ENCODE measurements around the gene LLGL1. TPM values are rescaled to one million over a fixed set of nuclear protein-coding genes. Genes with fewer than 3 reads are reported as not detected.

LLGL1 gene
- total RNA-seq, 1 donor from 2014 or later, result 70.5 TPM

- TF ChIP-seq EZH2phosphoT487 (IDR thresholded peaks at IDR 0.05), result no peak
- no peak for TF ChIP-seq CTCF (IDR thresholded peaks at IDR 0.05)
- no peak for TF ChIP-seq EZH2 (IDR thresholded peaks at IDR 0.05)
- Histone ChIP-seq H3K9ac (no peak overlapping the region), H3K27me3 (no peaks in the 10 kb centered on the region), H3F3A (ENCODE audit: low read depth) (peaks cover 17% of the 10 kb centered on the region), H3K36me3 (no peaks in the 10 kb centered on the region), H3K9me3 (ENCODE audit: low read depth) (no peaks in the 10 kb centered on the region), H3K4me3 (no peak overlapping the region), H3K4me2 (no peak overlapping the region), H3K79me2 (ENCODE audit: low read depth) (peaks cover 19% of the 10 kb centered on the region), H3K27ac (no peak overlapping the region), H2AFZ (replicated peaks) (no peak overlapping the region), H4K20me1 (ENCODE audit: low read depth) (peaks cover 42% of the 10 kb centered on the region), H3K4me1 (peaks cover 9% of the 10 kb centered on the region)
- no peak overlapping the region for H3K4me3 Mint-ChIP-seq
- H3K9me3 Mint-ChIP-seq, result no peaks in the 10 kb centered on the region
- DNase-seq (ENCODE audit: low spot score), result no peak
- H3K27me3 Mint-ChIP-seq (ENCODE audit: insufficient read depth, low read depth), result peaks cover 3% of the 10 kb centered on the region
- no peak overlapping the region for H3K27ac Mint-ChIP-seq
- peaks cover 20% of the 10 kb centered on the region for H3K4me1 Mint-ChIP-seq
- H3K36me3 Mint-ChIP-seq, result peaks cover 3% of the 10 kb centered on the region
These were observed 27.9 kb downstream of the LLGL1 start for GRCh38 chr17:18253187-18253884.

GRCh38 chr17:18253947-18254821 is 28.7 kb downstream of the LLGL1 start:
- Histone ChIP-seq H3K9ac (no peak overlapping the region), H3K4me1 (peaks cover 9% of the 10 kb centered on the region), H3F3A (ENCODE audit: low read depth) (peaks cover 15% of the 10 kb centered on the region), H3K79me2 (ENCODE audit: low read depth) (peaks cover 19% of the 10 kb centered on the region), H3K4me2 (no peak overlapping the region), H4K20me1 (ENCODE audit: low read depth) (peaks cover 34% of the 10 kb centered on the region), H3K36me3 (no peaks in the 10 kb centered on the region), H3K4me3 (no peak overlapping the region), H3K27me3 (no peaks in the 10 kb centered on the region), H3K27ac (no peak overlapping the region), H2AFZ (replicated peaks) (no peak overlapping the region), H3K9me3 (ENCODE audit: low read depth) (no peaks in the 10 kb centered on the region)
- Mint-ChIP-seq H3K27me3 (ENCODE audit: insufficient read depth, low read depth) (peaks cover 3% of the 10 kb centered on the region), H3K4me3 (no peak overlapping the region), H3K4me1 (peaks cover 21% of the 10 kb centered on the region), H3K36me3 (peaks cover 3% of the 10 kb centered on the region), H3K27ac (no peak overlapping the region), H3K9me3 (no peaks in the 10 kb centered on the region)
- no peak for DNase-seq (ENCODE audit: low spot score)
- no peak for TF ChIP-seq EZH2 (IDR thresholded peaks at IDR 0.05)
- TF ChIP-seq CTCF (IDR thresholded peaks at IDR 0.05), result no peak
- TF ChIP-seq EZH2phosphoT487 (IDR thresholded peaks at IDR 0.05), result no peak

GRCh38 chr17:18254888-18255649 is 29.6 kb downstream of the LLGL1 start:
- no peaks in the 10 kb centered on the region for H3K9me3 Mint-ChIP-seq
- Histone ChIP-seq H3K27me3 (no peaks in the 10 kb centered on the region), H3K9ac (no peak overlapping the region), H3K4me3 (no peak overlapping the region), H3K27ac (no peak overlapping the region), H3K36me3 (no peaks in the 10 kb centered on the region), H2AFZ (replicated peaks) (no peak overlapping the region), H3K4me2 (no peak overlapping the region), H3F3A (ENCODE audit: low read depth) (peaks cover 19% of the 10 kb centered on the region), H4K20me1 (ENCODE audit: low read depth) (peaks cover 34% of the 10 kb centered on the region), H3K79me2 (ENCODE audit: low read depth) (peaks cover 19% of the 10 kb centered on the region), H3K4me1 (peaks cover 9% of the 10 kb centered on the region), H3K9me3 (ENCODE audit: low read depth) (no peaks in the 10 kb centered on the region)
- peaks cover 3% of the 10 kb centered on the region for H3K27me3 Mint-ChIP-seq (ENCODE audit: insufficient read depth, low read depth)
- TF ChIP-seq CTCF (IDR thresholded peaks at IDR 0.05), result peak; percentile 23
- TF ChIP-seq EZH2 (IDR thresholded peaks at IDR 0.05), result no peak
- H3K36me3 Mint-ChIP-seq, result peaks cover 3% of the 10 kb centered on the region
- no peak overlapping the region for H3K4me3 Mint-ChIP-seq
- H3K4me1 Mint-ChIP-seq, result peaks cover 25% of the 10 kb centered on the region
- DNase-seq (ENCODE audit: low spot score), result peak; percentile 27
- H3K27ac Mint-ChIP-seq, result no peak overlapping the region
